ENCODE data around the gene C1QTNF5.
A peak's percentile ranks its signal among the peaks of the same experiment; 100 is the strongest.

Gene C1QTNF5

GRCh38 chr11:119357074-119357473 is 16.4 kb upstream of the C1QTNF5 start:
- DNase-seq = no peak

GRCh38 chr11:119356349-119357031 is 15.8 kb upstream of the C1QTNF5 start:
- DNase-seq = peak; percentile 64 to 65

- DNase-seq = no peak
These were observed 14.6 kb upstream of the C1QTNF5 start for GRCh38 chr11:119355091-119355843.

- DNase-seq = no peak
These were observed 12.2 kb upstream of the C1QTNF5 start for GRCh38 chr11:119352857-119353260.

- DNase-seq = no peak
These were observed 10.5 kb upstream of the C1QTNF5 start for GRCh38 chr11:119351232-119351631.

- no peak for DNase-seq
These were observed 9.6 kb upstream of the C1QTNF5 start for GRCh38 chr11:119350302-119350701.

- DNase-seq = no peak
These were observed 7.4 kb upstream of the C1QTNF5 start for GRCh38 chr11:119347940-119348605.

GRCh38 chr11:119347242-119347641 is 6.6 kb upstream of the C1QTNF5 start:
- no peak for DNase-seq

GRCh38 chr11:119346605-119347004 is 5.9 kb upstream of the C1QTNF5 start, which contains the start of gene MFRP:
TSS of gene MFRP (minus strand) at chr11:119346705. CDS start at chr11:119346513, 192 bp downstream.
- no peak for DNase-seq

GRCh38 chr11:119345685-119346084 is 5.0 kb upstream of the C1QTNF5 start:
- DNase-seq = no peak

- no peak for DNase-seq
These were observed 3.8 kb upstream of the C1QTNF5 start for GRCh38 chr11:119344291-119345010.

- no peak for DNase-seq
These were observed 3.0 kb upstream of the C1QTNF5 start for GRCh38 chr11:119343726-119344125.

GRCh38 chr11:119342362-119343130 is 1.9 kb upstream of the C1QTNF5 start:
- DNase-seq = no peak

GRCh38 chr11:119342023-119342300 is 1.3 kb upstream of the C1QTNF5 start:
- DNase-seq = no peak

- no peak for DNase-seq
These were observed 739 bp upstream of the C1QTNF5 start for GRCh38 chr11:119341222-119342022.

GRCh38 chr11:119339589-119340334 is 921 bp downstream of the C1QTNF5 start:
- DNase-seq = no peak

- DNase-seq = no peak
These were observed 1.6 kb downstream of the C1QTNF5 start for GRCh38 chr11:119338965-119339588.

- peak; percentile 60 to 67 for DNase-seq
These were observed 2.3 kb downstream of the C1QTNF5 start for GRCh38 chr11:119338318-119338890.

- DNase-seq = no peak
These were observed 2.9 kb downstream of the C1QTNF5 start for GRCh38 chr11:119337581-119338317.
